HuH-7.5 (cell line): ENCODE results near the gene WNT7A.
A peak's percentile ranks its signal among the peaks of the same experiment; 100 is the strongest.
"Not testable (repeated sequence)": the region's sequence is repeated elsewhere in the genome, so short reads cannot be mapped to it uniquely, and the experiment has no call there.

Experiments
- DNase-seq: peaks from one replicate; pipeline ENCODE4 v3.0.0; 2011; ENCODE audit warnings: low spot score

Gene WNT7A

DNA sequence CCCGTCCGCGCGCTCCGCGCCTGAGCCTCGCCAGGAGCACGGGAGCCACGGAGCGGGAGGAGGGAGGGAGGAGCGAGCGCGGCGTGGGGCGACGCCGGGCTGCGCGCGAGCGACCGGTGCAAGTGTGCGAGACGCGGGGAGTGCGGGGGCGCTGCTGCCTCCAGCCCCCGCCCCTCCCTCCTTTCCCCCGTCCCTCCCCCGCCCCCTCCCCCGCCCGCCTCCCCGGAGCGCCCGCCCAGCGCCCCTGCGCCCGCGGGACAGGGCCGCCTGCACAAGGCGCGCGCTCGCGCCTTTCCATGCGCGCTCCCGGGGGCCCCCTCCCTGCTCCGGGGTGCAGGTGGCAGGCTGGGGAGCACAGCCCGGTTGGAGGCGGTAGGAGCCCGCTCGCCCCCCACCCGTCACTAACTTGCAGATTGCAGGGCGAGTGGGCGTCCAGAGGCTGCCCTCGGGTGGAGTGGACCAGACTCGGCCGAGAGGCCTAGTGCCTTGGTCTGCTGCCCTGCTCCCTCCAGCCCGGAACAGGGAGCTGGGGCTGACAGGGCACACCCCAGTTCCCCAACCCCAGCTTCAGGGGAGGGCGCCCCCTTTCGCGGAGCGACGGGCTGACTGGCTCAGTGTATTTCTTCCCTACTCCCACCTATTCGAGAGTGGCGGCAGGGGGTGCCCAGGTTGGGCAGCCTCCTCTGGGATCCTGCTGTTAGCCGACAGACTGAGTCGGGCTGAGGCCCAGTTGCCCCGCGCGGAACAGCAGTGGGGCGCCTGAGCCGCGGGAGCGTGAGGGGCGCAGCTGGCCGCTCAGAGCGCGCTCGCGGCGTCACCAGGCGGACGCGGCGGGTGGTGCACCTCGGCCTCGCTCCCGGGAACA is at the start of gene WNT7A:
TSS of gene WNT7A (minus strand) at position 126 of the 865 bp plus-strand sequence. CDS start 255 bp downstream, outside the sequence.
- peak; percentile 70 for DNase-seq

DNA sequence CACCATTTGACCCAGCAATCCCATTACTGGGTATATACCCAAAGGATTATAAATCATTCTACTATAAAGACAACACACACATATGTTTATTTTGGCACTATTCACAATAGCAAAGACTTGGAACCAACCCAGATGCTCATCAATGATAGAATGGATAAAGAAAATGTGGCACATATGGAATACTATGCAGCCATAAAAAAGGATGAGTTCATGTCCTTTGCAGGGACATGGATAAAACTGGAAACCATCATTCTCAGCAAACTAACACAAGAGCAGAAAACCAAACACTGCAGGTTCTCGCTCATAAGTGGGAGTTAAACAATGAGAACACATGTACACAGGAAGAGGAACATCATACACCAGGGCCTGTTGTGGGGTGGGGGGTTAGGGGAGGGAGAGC is 48.9 kb upstream of the WNT7A start:
- DNase-seq = not testable (repeated sequence)

DNA sequence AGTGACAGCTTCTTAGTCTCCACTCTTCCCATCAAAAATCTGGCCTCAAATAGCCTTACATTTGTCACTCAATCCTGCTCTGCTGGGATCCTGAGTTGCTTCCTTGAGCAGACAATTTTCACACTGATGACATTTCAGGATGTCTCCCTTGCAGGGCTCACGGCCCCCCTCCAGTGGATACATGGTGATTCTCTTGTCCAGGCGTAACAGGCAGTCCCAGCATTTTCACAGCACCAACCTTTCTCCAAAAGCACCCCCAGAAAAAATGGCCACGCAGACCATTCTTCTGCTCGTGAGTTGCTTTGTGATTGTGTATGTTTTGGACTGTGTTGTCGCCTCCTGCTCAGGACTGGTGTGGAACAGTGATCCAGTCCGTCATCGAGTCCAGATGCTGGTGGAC is 47.4 kb upstream of the WNT7A start:
- no peak for DNase-seq

DNA sequence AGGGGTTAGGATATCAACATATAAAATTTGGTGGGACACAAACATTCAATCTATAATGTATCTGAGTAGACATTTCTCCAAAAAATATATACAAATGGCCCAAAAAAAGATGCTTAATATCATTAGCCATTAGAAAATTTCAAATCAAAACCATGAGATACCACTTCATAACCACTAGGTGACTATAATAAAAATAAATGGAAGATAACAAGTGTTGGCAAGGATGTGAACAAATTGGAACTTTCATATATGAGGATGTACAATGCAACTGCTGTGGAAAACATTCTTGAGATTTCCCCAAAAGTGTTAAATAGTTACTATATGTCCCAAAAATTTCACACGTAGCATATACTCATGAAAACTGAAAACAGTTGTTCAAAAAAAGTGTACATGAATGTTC is 36.5 kb upstream of the WNT7A start:
- no peak for DNase-seq

DNA sequence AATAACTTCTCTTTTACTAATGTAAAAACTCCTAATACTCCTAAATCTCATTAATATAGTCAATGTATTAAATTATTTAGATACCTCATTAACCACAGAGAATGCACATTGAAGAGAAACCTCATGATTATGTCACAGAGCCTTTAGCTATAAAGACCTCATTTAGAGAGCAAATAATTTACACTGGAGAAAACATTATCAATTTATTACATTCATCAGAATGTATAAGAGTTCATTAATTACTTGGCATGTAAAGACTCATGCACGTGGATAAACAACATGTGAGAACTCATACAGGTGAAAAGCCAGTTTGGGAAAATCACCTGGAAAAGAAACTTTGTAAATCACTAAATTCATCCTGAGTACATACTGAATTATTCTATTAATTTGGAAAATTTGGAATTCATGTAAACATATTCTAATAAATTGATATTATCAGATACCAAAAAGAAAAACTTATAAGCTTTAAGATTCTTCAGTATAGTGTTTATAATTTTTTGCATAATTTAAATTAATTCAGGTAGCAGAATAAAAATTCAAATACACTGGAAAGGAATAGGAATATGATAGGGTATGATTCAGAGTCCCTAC is 22.9 kb upstream of the WNT7A start:
- DNase-seq = no peak

DNA sequence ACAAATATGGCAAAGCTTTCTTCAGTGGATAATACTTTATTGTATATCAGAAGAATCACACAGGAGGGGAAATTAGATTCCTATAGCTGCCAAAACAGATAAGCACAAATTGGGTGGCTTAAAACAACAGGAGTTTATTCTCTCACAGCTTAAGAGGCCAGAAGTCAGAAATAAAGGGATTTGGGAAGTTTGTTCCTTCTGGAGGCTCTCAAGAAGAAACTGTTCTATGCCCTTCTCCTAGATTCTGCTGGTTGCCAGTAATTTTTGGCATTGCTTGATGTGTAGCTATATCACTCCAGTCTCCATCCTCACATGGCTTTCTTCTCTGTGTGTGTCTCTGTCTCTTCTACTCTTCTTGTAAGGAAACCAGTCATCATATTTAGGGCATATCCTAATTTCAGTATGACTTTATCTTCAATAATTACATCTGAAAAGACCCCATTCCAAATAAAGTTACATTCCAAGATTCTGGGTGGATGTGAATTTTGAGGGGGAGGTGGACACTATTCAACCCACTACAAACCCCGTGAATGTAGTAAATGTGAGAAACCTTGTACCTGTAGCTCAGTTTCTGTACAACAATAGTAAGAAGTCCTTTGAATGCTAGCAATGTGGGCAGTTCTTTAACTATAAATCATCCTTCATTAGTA is 22.2 kb upstream of the WNT7A start:
- no peak for DNase-seq

DNA sequence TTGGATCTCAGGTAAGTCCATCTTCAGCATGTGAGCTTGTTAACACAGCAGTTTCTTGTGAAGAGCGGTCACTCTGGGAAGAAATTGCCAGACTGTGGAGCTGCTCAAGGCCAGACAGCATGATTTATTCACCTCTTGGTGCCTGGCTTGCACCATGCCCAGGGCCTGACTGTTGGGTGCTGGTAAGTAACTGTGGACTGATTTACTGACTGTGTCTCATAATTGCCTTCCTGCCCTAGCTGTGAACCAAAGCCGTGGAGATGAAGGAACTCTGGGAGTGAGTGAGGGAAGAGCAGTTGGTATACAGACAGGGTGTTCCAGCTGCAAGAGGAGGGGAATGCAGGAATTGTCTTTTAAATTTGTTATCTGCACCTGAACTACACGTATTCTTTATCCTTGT is 18.5 kb upstream of the WNT7A start:
- no peak for DNase-seq

DNA sequence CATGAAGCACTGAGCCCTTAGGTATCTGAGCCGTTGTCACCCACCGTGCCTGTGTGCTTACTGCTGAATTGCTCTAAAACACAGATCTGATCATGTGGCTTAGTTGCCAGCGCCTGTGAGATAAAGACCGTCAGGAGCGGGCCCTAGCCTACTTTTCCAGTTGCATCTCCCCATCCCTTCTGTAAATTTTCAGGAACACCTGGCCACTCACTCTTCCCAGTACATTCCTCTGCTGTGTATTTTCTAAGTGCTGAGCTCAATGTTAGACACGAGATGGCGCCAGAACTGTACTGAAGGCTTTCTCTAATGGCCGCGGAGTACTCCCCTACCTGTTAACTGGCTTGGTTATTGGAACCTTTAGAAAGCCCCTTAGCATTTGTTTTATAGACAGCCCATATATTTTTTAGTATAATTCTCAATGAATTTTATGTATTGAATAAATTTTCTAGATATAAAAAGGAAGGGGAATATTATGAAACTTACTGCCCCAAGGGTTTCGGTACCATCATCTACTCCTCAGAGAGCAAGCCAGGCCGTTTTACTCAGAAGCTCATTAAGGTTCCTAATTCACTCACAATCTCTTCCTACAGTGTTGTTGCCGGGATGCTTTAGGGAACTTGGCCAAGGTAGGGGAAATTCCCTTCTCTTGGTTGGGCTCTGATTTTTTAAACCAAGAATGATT is 16.7 kb upstream of the WNT7A start:
- DNase-seq = peak; percentile 85

DNA sequence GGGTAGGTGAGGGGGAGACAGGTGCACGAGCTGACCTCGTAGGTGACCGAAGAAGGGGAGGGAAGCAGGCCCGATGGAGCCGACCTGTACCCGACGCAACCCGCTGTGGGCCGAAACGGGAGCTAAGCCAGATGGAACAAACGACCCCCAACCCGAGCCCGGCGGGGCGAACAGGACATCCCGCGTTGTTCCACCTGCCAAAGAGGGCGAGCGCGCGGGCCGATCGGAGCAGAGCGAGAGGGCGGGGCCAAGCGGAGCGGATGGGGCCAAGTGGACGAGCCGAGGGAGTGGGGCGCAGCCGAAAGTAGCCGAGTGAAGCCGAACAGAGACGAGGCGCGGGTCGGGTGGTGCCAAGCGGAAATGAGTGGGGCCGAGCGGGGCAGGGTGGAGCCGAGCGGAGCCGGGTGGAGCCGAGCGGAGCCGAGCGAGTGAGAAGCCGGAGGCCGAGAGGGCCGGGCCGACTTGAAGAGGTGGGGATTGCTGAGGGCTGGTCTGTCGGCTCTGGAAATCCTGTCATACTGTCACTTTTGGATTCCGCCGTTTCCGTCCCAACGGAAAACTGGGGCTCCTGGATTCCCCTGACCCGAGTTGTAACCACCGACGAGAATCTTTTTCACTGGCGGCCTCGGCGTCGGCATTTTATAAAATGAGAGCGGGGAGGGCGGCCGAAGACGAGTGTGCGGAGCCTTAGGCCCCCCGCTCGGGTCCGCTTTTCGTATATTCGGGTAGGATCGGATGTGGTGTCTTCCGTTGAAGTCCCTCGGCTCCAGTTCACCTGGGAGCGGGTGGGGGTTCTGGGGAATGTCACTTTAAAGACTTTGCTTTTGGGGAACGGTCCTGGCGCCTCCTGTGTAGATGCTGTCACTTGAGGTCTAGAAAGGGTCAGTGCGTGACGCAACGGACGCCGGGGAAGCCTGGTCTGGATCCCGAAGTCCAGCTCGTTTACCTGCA is 15.6 kb upstream of the WNT7A start:
- peak; percentile 44 for DNase-seq

DNA sequence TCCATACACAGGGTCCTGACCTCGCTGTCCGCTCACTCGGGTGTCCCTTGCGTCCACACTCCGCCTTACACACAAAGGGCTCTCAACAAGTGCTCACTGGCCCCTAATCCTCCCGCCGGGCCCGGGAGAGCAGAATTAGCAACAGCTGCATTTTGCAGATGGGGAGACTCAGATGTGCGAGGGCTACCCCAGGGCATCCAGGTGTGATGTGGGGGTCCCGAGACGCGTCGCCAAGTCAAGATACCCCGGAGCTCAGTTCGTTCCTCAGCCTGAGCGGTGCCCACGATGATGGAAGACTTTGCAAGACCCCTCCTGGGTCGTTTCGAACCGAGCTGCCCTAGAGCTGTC is 14.9 kb upstream of the WNT7A start:
- no peak for DNase-seq

DNA sequence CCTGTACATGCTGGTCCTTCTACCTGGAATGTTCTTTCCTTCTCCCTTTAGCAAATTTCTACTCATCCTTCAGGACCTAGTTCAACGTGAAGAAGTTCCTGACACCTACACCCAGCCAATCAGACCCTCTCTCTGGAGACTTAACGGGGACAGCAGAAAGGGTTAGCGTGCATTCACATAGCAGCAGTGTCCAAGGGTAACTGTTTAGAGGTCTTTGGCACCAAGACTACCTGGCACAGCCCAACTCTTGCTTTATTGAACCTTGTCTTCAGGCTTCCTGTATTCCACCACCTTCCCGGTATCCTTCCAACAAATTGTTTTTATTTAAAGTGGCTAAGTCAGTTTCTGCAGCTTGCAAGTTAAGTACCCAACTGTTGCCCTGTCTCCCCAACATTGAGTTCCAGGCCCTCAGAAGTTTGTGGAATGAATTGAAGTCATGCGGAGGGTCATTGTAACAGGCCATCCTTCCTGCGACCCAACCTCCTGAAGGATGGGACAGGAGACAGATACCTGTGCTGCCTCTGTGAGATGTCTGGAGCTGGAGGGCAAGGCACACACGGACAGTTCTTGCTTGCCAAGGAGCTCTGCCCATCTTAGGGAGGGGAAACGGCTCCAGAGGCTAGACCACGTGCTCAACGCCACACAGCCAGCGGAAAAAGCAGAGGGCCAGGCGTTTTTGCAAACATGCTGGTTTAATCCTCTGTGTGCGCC is 14.4 kb upstream of the WNT7A start:
- DNase-seq = no peak

DNA sequence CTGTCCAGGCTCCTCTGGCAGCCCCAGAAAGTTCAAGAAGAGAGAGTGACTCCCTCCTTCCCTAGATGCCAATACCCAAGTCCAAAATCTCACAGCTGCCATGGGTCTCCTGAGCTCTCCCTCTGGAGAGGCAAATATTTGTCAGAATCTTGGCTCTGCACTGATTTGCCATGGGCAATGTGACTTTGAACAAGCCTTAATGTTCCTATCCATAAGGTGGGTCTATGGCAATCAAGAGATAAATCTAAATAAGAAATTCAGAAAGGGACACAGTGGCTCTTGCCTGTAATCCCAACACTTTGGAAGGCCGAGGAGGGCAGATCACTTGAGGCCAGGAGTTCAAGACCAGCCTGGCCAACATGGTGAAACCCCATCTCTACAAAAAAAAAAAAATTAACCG is 12.4 kb upstream of the WNT7A start:
- no peak for DNase-seq

DNA sequence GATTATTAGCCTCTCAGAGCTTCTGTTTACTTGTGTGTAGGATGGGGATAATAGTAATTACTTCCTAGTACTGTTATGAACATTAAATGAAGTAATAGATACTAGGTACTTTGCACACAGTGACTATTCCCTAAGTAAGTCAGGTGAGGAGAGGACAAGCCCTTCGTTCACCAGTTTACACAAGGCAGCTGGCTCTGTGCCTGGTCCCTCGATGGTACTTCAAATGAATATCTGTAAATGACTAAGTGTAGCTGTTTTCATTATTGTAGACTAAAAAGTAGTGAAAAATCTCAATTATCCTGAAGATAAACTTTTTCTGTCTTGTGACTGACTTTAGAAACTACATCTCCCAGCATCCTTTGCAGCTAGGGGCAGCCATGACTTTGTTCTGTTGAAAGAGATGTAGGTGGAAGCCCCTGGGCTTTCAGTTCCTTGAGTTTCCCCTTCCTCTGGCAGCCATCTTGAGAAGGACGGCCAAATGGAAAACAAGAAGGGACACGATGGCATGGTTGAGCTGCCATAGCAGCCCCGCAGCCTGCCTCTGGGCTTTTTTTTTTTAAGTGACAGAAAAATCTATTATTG is 11.7 kb upstream of the WNT7A start:
- DNase-seq = no peak

DNA sequence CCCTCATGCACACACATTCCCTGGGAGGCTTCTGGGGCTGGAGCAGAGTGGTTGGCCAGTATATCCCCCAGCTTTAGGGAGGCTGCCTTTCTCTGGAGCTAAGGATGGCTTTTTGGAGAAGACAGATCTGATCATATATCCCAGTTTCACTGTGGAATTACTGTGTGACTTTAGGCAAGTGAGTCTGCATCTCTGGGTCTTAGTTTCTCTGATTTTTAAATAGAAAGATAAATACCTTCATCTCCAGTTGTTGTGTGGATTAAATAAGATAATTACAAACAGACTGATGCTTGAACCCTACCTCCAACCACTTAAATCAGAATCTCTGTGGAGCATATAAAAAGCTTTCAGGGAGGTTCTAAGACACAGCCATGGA is 11.1 kb upstream of the WNT7A start:
- DNase-seq = no peak

DNA sequence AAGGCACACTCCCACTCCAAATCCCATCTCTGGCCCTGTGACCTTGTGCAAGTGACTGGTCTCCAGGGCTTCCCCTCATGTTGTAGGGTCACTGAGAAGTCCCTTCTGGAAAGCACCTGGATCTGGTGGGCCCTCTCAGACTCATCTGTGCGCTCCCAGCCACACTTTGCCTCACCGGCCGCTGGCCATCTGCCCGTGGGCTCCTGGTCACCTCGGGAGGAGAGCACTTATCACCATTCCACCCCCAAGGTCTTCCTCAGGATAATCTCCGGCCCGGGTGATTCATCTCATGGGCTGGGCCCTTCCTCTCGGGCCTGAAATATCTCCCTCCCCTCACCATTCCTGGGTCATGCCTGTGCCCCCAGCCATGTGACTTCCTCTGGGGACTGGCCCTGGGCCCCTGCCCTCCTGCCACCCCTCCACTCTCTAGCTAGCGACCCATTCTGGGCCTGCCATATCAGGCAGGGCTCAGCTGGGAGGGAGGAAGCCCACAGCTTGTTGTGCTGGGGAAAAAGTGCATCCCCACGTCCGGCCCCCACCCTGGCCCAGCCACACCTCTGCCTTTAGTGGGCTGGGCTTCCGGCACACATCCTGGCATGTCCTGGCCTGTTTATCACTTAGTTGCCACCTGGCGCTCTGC is 10.6 kb upstream of the WNT7A start:
- DNase-seq = no peak

DNA sequence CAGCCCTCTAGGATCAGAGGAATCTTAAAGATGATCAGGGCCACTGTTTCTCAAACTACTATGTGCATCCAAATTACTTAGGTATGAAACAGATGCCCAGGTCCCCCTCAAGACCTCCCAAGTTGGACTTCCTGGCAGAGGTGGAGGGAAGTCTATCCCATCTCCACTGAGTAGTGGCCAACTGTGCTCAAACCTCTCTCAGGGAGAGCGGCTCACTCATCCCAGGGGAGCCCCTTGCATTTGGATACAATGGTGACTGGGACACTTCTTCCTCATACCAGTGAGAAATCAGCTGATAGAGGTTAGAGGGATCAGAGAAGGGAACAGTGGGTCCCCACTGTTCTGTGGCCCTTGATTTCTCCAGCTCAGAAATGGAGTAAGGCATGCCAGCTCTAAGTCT is 8.7 kb upstream of the WNT7A start:
- DNase-seq = no peak

DNA sequence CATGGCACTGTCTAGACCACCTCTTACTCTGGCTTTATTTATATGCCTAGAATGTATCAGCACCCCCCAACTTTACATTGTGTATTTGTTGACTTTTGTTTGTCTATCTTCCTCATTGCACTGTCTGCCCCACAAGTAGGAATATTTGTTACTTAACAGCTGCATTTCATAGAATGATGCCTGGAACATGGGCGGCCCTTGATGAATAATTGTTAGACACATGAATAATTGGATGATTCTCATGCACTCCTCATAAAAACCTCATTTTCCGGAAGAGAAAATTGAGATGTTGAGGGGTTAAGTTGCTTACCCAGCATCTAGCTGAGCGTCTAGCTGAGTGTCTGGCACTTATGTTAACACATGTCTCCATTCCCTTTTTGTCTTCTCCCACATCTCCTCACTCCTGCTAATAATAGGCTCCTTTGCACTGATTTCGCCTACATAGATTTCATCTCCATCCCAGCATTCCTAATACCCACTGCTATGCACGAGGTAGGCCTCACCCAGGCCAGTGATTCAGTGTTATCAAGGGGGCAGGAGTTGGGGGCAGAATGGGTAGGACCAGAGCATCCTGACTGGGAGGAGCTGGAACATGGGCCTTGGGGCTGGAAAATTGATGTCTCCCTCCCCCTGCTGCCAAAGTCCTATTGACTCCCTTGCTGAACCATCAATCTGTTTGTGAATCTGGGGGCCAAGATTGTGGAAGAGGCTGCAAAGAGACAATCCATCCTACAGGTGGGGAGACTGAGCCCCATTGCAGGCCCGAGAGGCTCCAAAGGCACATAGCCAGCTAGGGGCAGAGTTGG is 7.8 kb upstream of the WNT7A start:
- DNase-seq = no peak

DNA sequence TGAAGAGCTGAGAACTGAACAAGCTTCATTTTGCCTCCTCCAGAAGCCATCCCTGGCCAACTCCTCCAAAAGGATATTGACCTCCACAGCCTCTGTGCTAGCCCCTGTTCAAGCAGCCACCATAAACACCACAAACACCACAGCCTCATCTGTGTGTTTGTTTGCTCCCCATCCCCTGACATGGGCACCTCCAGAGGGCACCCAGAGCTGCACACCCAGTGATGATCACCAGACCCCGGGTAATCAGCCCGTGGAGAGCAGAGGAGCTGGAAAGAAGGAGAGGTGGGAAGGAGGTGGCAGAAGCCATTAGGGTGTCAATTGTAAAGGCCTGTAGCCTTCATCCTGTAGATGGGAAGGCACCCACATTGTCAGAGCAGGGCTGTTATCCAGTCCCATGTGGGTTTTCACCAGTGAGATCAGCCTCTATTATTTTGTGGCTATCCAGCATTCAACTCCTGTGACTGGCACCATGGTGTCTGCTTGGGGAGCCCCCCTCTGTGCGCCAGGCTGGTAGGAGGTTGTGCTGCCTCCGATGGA is 6.8 kb upstream of the WNT7A start:
- DNase-seq = no peak

DNA sequence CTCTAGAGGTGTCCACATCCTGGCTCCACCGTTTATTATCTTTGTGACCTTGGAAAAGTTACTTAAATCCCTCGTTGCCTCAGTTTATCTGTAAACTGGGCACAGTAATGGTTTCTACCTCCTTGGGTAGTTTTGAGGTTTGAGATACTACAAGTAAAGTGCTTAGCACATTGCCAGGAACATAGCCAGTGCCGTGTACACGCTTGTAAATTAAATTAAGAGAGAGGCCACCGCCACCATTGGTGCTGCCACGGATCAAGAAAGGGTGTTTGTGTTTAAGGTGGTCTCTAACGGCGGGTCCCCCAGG is 5.8 kb upstream of the WNT7A start:
- DNase-seq = no peak
